HG03571 (cell line): Measurements from ENCODE around the gene UQCC2.

Experiments
- ATAC-seq: cut with Tn5 transposase; IDR thresholded peaks from one replicate; pipeline ENCODE4 v1.9.1; 2021; ENCODE audit not compliant: unreplicated experiment

Gene UQCC2

DNA sequence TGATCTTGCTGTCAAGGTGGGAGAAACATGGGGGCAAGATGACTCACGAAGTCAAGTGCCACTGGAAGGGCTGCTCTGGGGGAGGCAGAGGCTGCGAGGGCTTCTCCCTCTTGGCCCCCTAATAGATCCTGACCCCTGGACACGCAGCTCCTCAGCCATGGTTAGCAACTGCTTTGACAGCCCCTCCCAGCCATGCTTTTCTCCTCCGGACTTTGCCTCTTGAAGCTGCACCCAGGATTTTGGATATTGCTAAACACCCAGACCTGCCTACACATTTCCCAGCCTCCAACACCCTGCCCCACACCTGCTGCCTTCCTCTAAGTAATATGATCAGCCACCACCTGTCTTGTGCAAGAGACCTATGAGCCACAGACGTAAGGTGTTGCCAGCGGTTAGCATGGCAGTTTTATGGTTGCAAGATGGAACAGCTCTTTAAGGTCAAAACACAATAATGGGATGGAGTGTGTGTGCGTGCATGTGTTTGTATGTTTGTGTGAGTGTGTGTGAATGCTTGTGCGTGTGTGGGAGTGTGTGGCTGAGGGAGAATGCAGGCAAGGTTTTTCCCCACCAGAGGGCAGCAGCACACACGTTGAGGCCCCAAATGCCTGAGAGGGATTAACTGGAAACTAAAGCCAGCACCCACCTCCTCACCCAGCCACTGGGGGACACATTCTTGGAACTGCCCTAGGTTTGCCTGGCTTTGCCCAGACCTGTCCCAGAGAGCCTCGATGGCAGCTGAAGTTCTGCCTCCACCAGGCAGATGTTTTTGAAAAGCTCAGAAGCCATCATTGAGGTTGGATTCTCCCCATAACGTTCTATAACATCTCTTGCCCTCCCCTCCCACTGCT, 32.7 kb upstream of the UQCC2 start:
- no peak for ATAC-seq

GRCh38 chr6:33742837-33743236, 31.3 kb upstream of the UQCC2 start:
- no peak for ATAC-seq

DNA sequence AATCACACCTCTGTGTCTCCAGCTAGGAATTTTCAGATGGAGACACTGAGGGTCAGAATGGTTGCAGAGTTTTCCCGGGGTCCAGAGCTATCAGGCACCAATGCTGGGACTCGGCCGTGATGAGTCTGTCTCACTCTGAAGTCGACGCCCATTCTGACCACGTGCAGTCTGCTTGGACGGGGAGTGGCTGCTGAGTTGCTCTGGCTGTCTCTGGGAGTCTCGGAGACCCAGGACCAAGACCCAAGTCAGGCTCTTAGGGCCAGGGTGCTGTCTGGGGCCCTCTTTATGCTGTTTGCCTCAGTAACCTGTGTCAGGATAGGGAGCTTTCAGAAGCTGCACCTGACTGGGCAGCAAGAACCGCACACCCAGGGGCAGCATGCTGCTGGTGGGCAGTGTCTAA, 30.6 kb upstream of the UQCC2 start:
- ATAC-seq, result no peak

DNA sequence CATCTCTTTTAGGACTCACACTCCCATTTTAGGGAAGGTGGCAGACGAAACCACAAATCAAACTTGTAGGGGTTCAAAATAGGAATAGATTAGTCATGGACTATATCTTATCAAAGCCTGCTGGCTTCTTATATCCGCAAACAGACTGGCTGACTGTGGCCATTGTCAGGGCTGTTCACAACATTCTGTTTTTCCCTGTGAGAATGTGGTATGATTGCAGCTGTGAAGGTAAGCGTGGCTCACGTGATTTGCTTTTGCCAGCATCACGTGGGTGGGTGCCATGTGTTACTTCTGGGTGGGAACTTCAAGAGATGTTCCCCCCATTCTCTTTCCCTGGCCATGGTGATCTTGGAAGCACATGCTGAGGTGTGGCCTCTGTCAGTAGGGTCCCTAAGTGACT, 29.3 kb upstream of the UQCC2 start:
- no peak for ATAC-seq

DNA sequence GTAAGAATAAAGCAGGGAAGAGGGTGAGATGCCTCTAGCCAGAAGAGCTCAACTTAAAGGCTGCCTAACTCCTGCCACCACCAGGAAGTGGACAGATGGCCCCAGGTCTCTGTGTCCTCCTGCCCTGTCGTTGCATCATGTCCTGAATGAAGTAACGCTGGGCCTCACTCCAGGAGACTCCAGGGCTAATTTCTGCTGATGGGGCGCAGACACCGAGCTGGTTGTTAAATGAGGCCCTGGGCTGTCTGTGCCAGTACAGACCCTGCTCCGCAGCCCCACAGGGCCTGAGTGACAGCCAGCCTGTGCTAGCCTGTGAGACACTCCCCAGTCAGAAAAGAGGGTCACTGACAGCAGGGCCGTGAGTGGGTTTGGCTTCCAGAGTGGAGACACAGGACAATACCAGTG, 28.7 kb upstream of the UQCC2 start:
- ATAC-seq, result no peak

- ATAC-seq, result no peak
These were observed 28.1 kb upstream of the UQCC2 start for GRCh38 chr6:33739571-33739970.

- no peak for ATAC-seq
These were observed 27.4 kb upstream of the UQCC2 start for GRCh38 chr6:33738879-33739278.

DNA sequence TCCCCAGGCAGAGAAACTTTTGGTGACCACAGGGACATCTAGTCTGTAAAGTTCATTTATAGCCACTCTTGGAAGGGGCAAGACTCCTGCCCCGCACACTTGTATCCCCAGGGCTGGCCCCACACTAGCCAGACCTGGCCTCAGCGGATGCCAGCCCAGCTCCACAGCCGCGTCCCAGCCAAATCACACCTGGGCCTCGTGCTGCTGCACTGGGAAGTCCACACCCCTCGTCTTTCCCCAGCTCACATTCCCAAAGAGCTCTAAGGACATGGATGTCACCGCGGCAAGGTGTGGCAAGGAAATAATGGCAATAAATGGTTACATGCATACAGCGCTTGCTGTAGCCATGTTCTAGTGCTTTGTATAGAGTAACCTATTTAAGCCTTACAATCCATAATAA, 26.7 kb upstream of the UQCC2 start:
- ATAC-seq, result no peak

DNA sequence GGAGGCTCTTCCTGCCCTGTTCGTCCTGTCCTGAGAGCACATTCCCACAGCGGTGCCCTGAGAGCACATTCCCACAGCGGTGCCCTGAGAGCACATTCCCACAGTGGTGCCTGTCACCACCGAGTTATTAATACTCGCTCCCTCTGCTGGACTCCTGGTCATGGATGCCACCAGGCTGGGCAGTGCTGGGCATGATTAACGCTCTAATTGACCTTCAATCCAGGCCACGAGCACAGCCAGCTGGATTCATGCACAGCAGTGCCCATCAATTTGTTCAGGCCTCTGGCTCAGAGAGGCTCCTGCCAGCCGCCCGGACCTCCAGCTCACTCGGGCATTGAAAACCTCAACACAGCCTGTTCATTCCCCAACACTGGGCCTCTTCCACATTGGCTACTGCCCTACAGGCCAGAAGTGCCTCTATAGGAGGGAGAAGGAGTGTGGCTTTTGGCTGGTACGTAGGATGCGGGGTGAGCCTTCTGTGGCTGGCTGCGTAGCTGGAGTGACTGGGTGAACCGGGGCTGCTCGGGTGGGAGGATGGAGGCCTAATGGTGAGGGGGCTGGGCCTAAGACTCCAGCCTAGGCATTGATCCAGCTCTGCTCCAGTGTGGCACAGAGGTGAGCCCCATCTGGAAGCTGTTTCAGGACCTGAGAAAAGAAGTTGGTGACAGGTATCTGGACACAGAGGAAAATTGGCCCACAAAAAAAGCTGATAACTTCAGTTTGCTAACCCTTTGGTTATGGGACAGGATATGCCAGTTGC, 25.9 kb upstream of the UQCC2 start:
- no peak for ATAC-seq

DNA sequence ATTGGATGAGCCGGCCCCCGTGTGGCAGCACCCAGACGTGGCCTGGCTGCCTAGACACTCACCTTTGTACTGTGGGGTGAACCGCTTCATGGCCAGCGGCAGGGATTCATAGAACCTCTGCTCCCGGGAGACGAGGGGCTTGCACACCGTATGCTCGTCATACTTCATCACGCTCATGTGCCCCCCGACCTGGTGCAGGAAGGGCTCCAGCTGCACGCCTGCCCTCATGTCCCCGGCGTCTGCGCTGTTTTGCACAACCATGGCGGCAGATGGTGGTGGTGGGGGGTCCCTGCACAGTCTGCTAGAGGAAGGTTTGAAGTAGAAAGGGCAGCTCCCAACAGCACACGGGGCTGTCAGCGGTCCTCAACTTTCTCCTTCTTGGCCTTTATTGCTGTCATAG, 23.7 kb upstream of the UQCC2 start:
- ATAC-seq, result no peak

- ATAC-seq, result no peak
These were observed 22.2 kb upstream of the UQCC2 start for GRCh38 chr6:33733709-33734007.

DNA sequence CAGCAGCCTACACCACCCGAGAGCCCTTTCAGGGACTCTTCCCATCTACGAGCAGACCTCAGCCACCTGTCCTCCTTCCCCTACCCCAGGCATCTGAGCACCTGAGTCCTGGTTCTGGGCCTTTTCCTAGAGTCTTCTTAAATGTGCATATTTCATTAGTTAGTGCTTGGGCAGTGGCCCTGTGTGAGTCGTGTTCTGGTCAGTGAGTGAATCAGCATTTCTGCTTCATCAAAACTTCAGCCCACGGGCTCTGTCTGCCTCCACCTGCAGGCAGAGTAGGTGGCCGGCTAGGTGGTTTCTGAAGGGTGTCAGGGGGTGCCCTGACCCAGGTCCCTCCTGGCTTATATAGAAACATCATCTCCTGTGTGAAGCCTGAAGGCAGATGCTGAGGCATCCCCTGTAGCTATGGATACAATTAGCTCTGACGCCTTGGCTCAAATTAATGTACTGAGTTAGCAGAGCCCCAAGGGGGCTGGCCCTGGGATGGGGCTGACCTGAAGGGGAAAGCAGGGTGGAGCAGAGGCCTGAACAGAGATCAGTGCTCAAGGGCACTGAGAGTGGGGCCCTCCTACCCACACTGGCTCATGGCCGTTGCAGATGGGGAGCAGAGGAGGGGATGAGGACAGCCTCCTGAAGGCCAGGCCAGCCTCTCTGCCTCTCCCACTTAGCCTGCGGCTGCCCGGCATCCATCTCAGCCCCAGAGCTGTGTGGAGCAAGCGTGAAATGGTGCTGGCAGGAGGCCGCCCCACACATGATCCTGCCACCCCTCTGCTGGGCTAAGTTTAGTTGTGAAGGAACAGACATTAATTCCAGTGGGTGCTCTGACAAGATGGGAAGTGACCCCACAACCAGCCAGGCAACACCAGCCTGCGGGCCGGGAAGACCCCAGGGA, 21.6 kb upstream of the UQCC2 start:
- no peak for ATAC-seq

GRCh38 chr6:33732385-33732784, 20.9 kb upstream of the UQCC2 start:
- ATAC-seq, result no peak

DNA sequence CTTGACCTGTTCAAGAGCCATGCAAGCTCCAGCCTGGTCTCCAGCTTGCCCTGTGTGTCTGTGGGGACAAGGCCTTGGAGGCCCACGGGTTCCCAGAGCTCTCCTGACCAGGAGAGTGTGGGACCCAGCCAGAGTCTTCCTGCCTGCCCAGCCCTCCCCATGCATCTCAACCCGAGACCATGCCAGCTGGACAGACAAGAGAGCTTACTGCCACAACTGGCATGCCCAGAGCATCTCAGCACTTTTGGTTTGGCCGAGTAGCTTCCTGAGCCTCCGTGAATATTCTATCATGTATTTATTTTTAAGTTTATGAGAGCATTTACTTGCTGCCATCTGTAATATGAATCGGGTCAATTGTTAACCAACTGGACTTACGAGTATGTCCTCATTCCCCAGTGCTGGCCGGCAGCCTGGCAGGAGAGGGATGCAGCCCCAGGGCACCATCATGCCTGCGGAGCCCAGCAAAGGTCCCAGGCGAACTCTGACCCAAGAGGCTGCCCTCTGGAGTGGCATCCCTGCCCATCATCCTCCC, 20.3 kb upstream of the UQCC2 start:
- ATAC-seq, result no peak

DNA sequence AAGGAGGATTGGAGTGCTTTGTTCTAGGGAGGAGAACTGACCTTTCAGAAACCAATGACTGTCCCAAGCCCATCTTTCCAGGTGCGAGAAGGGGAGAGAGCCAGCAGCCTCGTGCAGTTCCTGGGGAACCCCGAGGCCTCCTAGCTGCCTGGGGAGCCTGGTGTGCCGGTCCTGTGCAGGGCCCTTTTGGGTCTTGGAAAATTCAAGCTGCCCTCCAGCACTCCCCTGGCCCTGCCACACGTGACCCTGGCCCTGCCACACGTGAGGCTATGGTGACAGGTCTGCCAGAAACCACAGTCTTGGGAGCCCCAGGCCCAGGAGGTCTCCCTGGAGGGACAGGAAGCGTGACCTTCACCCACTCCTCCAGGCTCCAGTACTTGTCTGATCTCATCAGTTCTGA, 19.5 kb upstream of the UQCC2 start:
- no peak for ATAC-seq

DNA sequence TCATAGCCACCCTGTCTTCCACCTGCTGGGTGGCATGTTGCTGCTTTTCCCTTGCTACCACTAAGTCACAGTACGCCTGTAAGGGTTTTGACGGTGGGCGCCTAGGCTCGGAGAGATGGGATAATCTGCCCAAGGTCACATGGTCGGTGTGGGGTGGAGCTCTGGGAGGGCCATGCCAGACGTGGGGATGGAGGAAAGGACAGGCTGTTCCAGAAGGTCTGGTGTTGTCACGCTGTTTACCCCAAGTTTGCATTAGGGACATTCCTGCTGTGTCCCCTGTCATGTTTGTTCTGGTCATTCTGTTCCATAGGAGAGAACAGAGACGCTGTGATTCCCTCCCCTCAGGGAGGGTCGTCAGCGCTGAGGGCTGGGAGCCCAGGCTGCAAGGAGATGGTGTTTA, 19.1 kb upstream of the UQCC2 start:
- ATAC-seq, result no peak

GRCh38 chr6:33729059-33729458, 17.6 kb upstream of the UQCC2 start:
- ATAC-seq, result no peak

DNA sequence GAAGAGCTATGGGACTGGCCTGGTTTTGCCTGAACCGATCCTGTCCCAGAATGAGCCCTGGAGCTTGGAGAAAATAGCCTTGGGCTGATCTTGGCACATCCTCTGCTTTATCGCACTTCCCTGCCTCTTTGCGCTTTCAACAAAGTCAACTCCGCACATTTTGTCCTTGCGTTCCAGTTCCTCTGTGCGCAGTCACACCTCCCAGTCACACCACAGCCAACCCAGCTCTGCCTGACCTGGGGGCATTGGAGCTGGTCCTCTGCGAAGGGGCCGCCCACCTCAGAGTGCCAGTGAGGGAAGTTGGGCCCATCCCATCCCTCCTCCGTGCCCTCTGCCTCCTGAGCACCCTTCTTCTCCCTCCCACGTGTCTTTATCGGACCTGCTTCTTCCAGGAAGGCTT, 16.9 kb upstream of the UQCC2 start:
- no peak for ATAC-seq

GRCh38 chr6:33727932-33728331, 16.4 kb upstream of the UQCC2 start:
- no peak for ATAC-seq

- no peak for ATAC-seq
These were observed 15.6 kb upstream of the UQCC2 start for GRCh38 chr6:33727126-33727525.

GRCh38 chr6:33726696-33727095, 15.2 kb upstream of the UQCC2 start:
- no peak for ATAC-seq
